ENCODE measurements around the gene HBZ.

DNA sequence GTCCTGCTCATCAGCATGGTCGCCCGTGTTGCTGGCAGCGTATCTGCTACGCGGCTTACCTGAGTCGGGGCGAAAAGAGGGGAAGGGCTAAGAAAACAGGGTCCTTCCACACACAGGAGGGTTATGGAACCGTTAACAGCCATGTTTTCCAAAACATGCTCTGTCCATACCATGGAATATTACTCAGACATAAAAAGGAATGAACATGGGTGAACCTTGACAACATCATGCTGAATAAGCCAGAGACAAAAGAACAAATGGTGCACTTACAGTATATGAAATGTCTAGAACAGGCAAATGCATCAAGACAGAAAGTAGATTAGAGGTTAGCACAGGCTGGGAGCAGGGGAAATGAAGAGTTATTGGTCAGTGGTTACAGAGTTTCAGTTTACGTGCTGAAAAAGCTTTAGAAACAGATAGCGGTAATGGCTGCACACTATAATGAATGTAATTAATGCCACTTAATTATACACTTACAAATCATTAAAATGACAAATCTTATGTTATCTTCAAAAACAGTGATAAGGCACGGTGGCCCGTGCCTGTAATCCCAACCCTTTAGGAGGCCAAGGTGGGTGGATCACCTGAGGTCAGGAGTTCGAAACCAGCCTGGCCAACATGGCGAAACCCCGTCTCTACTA lies 21.8 kb upstream of the HBZ start:
- no peak for TF ChIP-seq YY1 (IDR thresholded peaks at IDR 0.05; ENCODE audit: insufficient read depth, insufficient read length)
- no peak for TF ChIP-seq SUZ12 (IDR thresholded peaks at IDR 0.05; ENCODE audit: extremely low read depth, insufficient read depth, insufficient read length)

Data from NT2/D1 (cell line).